ENCODE measurements around the gene CREB1.

DNA sequence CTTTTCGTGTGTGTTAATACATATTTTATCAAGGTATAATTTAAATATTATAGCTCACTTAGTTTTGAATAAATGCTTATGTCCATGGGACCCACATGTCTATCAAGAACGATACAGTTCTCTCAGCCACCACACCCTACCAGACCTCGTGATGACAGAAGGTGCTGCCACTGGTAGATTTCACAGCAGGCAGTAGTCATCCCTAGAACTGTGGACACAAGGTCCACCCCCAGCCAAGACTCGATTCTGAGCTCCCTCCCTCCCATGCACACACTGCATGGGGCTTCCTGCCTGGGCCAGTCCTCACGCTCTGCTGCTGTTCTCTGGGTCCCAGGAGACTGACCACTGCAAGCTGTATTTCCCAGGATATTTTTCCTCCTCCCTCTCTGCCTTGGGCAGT lies 26.5 kb upstream of the CREB1 start:
- TF ChIP-seq, protein P1, sequence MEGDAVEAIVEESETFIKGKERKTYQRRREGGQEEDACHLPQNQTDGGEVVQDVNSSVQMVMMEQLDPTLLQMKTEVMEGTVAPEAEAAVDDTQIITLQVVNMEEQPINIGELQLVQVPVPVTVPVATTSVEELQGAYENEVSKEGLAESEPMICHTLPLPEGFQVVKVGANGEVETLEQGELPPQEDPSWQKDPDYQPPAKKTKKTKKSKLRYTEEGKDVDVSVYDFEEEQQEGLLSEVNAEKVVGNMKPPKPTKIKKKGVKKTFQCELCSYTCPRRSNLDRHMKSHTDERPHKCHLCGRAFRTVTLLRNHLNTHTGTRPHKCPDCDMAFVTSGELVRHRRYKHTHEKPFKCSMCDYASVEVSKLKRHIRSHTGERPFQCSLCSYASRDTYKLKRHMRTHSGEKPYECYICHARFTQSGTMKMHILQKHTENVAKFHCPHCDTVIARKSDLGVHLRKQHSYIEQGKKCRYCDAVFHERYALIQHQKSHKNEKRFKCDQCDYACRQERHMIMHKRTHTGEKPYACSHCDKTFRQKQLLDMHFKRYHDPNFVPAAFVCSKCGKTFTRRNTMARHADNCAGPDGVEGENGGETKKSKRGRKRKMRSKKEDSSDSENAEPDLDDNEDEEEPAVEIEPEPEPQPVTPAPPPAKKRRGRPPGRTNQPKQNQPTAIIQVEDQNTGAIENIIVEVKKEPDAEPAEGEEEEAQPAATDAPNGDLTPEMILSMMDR (IDR thresholded peaks at IDR 0.05) = no peak
- no peak for TF ChIP-seq EP300 (IDR thresholded peaks at IDR 0.05; ENCODE audit: low read depth)
